GM18951 (cell line): Measurements from ENCODE around the gene GCNT2.

Source experiments
- POLR2A ChIP-seq: IDR thresholded peaks from 4 replicates; pipeline ENCODE4 v1.6.1; 2011; ENCODE audit warnings: mild to moderate bottlenecking; ENCODE audit not compliant: insufficient read length, insufficient read depth; ENCODE audit errors: extremely low read depth
- in situ Hi-C: fragments of 300-500 bp; cut with MboI; formaldehyde crosslinking; loops from one replicate; pipeline ENCODE4 v1.12.0; 2022; ENCODE audit warnings: low sequenced_read_pairs, mixed read lengths, inconsistent platforms; ENCODE audit not compliant: unreplicated experiment

The GCNT2 gene

GRCh38 chr6:10491463-10491862 is 29.7 kb upstream of the GCNT2 start:
- TF ChIP-seq POLR2A = no peak
- in situ Hi-C loops = loop anchor here (25.0 kb wide), 1 partner anchor 571 kb away; no protein-coding TSS in a partner anchor

- in situ Hi-C loops = loop anchor here (25.0 kb wide), 1 partner anchor 570 kb away; no protein-coding TSS in a partner anchor
These were observed 29.2 kb upstream of the GCNT2 start for GRCh38 chr6:10491905-10492304.

- in situ Hi-C loops = loop anchor here (25.0 kb wide), 1 partner anchor 567 kb away; no protein-coding TSS in a partner anchor
- no peak for TF ChIP-seq POLR2A
These were observed 26.1 kb upstream of the GCNT2 start for GRCh38 chr6:10495029-10495428.

- in situ Hi-C loops = no loop called here
- TF ChIP-seq POLR2A = no peak
These were observed 15.6 kb upstream of the GCNT2 start for GRCh38 chr6:10505529-10505928.

GRCh38 chr6:10507298-10507697 is 13.9 kb upstream of the GCNT2 start:
- no peak for TF ChIP-seq POLR2A
- in situ Hi-C loops = no loop called here

- TF ChIP-seq POLR2A = no peak
These were observed 13.4 kb upstream of the GCNT2 start for GRCh38 chr6:10507715-10508114.

GRCh38 chr6:10510592-10511367 is 10.4 kb upstream of the GCNT2 start:
- in situ Hi-C loops = loop anchor here (10.0 kb wide), 1 partner anchor 284 kb away; no protein-coding TSS in a partner anchor
- TF ChIP-seq POLR2A = no peak

More at GRCh38 chr6:10507715-10508114, 13.4 kb upstream of the GCNT2 start:
- in situ Hi-C loops = no loop called here

- in situ Hi-C loops = loop anchor here (10.0 kb wide), 1 partner anchor 283 kb away; no protein-coding TSS in a partner anchor
These were observed 9.7 kb upstream of the GCNT2 start for GRCh38 chr6:10511477-10511876.

GRCh38 chr6:10513544-10513943 is 7.6 kb upstream of the GCNT2 start:
- TF ChIP-seq POLR2A = no peak
- in situ Hi-C loops = loop anchor here (10.0 kb wide), 1 partner anchor 281 kb away; no protein-coding TSS in a partner anchor

More at GRCh38 chr6:10511477-10511876, 9.7 kb upstream of the GCNT2 start:
- no peak for TF ChIP-seq POLR2A

- in situ Hi-C loops = loop anchor here (10.0 kb wide), 1 partner anchor 281 kb away; no protein-coding TSS in a partner anchor
These were observed 6.9 kb upstream of the GCNT2 start for GRCh38 chr6:10514049-10514780.

GRCh38 chr6:10516953-10517352 is 4.2 kb upstream of the GCNT2 start:
- in situ Hi-C loops = loop anchor here (10.0 kb wide), 1 partner anchor 278 kb away; no protein-coding TSS in a partner anchor
- no peak for TF ChIP-seq POLR2A

More at GRCh38 chr6:10514049-10514780, 6.9 kb upstream of the GCNT2 start:
- TF ChIP-seq POLR2A = no peak

GRCh38 chr6:10518557-10519407 is 2.4 kb upstream of the GCNT2 start:
- TF ChIP-seq POLR2A = no peak
- in situ Hi-C loops = loop anchor here (10.0 kb wide), 1 partner anchor 276 kb away; no protein-coding TSS in a partner anchor

- in situ Hi-C loops = loop anchor here (10.0 kb wide), 1 partner anchor 275 kb away; no protein-coding TSS in a partner anchor
These were observed 1.8 kb upstream of the GCNT2 start for GRCh38 chr6:10519408-10519697.

GRCh38 chr6:10520468-10520867 is 683 bp upstream of the GCNT2 start:
- TF ChIP-seq POLR2A = no peak
- in situ Hi-C loops = no loop called here
